ENCODE data around the gene RBM6. TPM values are rescaled to one million over a fixed set of nuclear protein-coding genes. Genes with fewer than 3 reads are reported as not detected.

Gene RBM6
- total and polyA plus RNA-seq, 2 of the 4 experiments (the other 2 are of a cell fraction) = 38.5 to 64.6 TPM

DNA sequence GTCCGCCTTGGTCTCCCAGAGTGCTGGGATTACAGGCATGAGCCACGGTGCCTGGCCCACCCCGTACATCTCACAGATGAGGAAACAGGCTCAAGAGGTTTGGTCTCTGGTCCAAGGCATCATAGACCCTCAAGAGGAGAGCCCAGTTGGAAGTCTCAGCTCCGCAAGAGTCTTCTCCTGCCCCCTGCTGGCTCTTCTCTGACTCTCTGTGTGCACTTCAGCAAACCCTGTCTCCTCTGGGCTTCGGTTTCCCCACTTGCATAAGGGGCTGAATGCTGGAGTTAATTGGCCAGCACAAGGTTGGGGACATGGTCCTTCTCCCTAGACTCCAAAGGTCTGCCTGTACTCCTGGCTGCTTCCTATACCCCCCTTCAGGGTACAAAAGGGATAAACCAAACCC, 40.1 kb upstream of the RBM6 start:
- H2BK5ac ChIP-seq (ENCODE audit: low read depth, low read length, poor library complexity, severe bottlenecking) = no peak overlapping the region
- WGBS, 2 experiments (ENCODE audit: extremely low coverage in 2 of 2, insufficient read length in 1 of 2) = 59% methylated on average over 2 of the region's 5 CpGs; no CpG with 5 or more reads in 1 of the 2 experiments
- H2AK9ac ChIP-seq (replicated peaks; ENCODE audit: low read depth, low read length, poor library complexity) = no peak overlapping the region
- ATAC-seq (ENCODE audit: low read depth) = no peak
- no peak for DNase-seq
- H4K5ac ChIP-seq (ENCODE audit: low read depth, low read length) = no peak overlapping the region
- no peak overlapping the region for H2AK5ac ChIP-seq (ENCODE audit: low read depth, low read length)
- no peak overlapping the region for H3K4me3 ChIP-seq (ENCODE audit: insufficient read depth, low read depth, low read length)
- H3K4me1 ChIP-seq (ENCODE audit: control insufficient read depth, insufficient read depth, low read length) = peaks cover 10% of the 10 kb centered on the region
- H3K36me3 ChIP-seq (ENCODE audit: control insufficient read depth, insufficient read depth, low read length) = no peaks in the 10 kb centered on the region
- TF ChIP-seq CTCF (conservative IDR thresholded peaks at IDR 0.05; ENCODE audit: low read depth, low read length) (peak; percentile 24; the same call in 1 of the 2 replicates), RCOR1 (IDR thresholded peaks at IDR 0.05; ENCODE audit: insufficient replicate concordance, low read length) (no peak)
- no peak overlapping the region for H3K56ac ChIP-seq (ENCODE audit: extremely low read depth, insufficient read depth, low read length)
- no TSS peak for BruUV-seq (replicated peaks)
- H3K4me2 ChIP-seq (ENCODE audit: low read depth, low read length) = no peak overlapping the region
- H2BK15ac ChIP-seq (ENCODE audit: low read depth, low read length) = no peak overlapping the region
- no peaks in the 10 kb centered on the region for H4K20me1 ChIP-seq (ENCODE audit: insufficient read depth, low read length)
- no peaks in the 10 kb centered on the region for H3K79me1 ChIP-seq (ENCODE audit: low read depth in 1 of 2, low read length in 2 of 2)
- no peaks in the 10 kb centered on the region for H3K27me3 ChIP-seq (ENCODE audit: control insufficient read depth, insufficient read depth, low read length)
- H3K18ac ChIP-seq (ENCODE audit: low read depth, low read length) = no peak overlapping the region
- intact Hi-C loops (cut with micrococcal nuclease) (no loop called here), in situ Hi-C loops (cut with MboI; ENCODE audit: low sequenced_read_pairs) (no loop called here), dilution Hi-C loops (cut with HindIII; ENCODE audit: low sequenced_read_pairs, unreplicated experiment) (no loop called here)
- no peak overlapping the region for H4K8ac ChIP-seq (ENCODE audit: low read depth in 2 of 2, low read length in 2 of 2)
- H3K23ac ChIP-seq (ENCODE audit: low read depth, low read length) = no peak overlapping the region
- H3K9me3 ChIP-seq (ENCODE audit: control insufficient read depth, insufficient read depth, low read length) = no peaks in the 10 kb centered on the region
- H3K9me1 ChIP-seq (ENCODE audit: insufficient read depth, low read length) = peaks cover 2% of the 10 kb centered on the region; the same call in 1 of the 2 replicates
- no peak overlapping the region for H4K91ac ChIP-seq (ENCODE audit: insufficient read depth, low read depth, low read length)
- H3K4ac ChIP-seq (ENCODE audit: low read depth, low read length) = no peak overlapping the region
- H3K14ac ChIP-seq (replicated peaks; ENCODE audit: low read depth, low read length) = no peak overlapping the region
- H3K27ac ChIP-seq (ENCODE audit: insufficient read depth, low read length) = no peak overlapping the region
- no peak overlapping the region for H2AFZ ChIP-seq (replicated peaks; ENCODE audit: low read length, poor library complexity)
- CTCF ChIA-PET = no interaction called here
- POLR2A ChIA-PET (ENCODE audit: unreplicated experiment) = no interaction called here
- no peak overlapping the region for H3K9ac ChIP-seq (ENCODE audit: low read depth, low read length)
- no peak overlapping the region for H2BK20ac ChIP-seq (ENCODE audit: low read depth, low read length)
- H2BK120ac ChIP-seq (ENCODE audit: low read depth, low read length) = no peak overlapping the region
